ENCODE results near the gene WNK2.
"Not testable (repeated sequence)": the region's sequence is repeated elsewhere in the genome, so short reads cannot be mapped to it uniquely, and the experiment has no call there.

WNK2 gene

DNA sequence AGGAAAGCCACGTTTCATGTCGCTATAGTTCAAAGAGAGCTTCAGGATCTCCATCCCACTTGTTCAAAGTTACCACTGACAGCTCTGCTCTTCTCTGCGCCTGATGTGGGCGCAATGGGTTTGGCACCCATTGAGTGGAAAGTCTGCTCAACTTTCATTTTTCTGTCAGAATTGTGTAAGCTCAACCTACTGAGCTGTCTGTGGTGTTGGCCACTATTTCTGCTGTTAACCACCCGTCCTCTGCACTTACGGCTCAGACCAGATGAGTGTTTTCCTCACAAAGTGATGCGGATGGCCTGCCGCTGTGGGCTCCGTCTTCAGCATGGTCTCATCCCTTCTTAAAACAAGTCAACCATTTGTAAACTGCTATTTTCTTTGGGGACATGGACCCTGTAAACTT, 131.2 kb downstream of the WNK2 start:
- no peak for DNase-seq

- no peak for DNase-seq
Observed at GRCh38 chr9:93315960-93316359, 132.0 kb downstream of the WNK2 start.

- DNase-seq, result no peak
Observed at GRCh38 chr9:93316726-93317494, 133.0 kb downstream of the WNK2 start.

GRCh38 chr9:93317495-93318094, 133.7 kb downstream of the WNK2 start:
- DNase-seq, result no peak

DNA sequence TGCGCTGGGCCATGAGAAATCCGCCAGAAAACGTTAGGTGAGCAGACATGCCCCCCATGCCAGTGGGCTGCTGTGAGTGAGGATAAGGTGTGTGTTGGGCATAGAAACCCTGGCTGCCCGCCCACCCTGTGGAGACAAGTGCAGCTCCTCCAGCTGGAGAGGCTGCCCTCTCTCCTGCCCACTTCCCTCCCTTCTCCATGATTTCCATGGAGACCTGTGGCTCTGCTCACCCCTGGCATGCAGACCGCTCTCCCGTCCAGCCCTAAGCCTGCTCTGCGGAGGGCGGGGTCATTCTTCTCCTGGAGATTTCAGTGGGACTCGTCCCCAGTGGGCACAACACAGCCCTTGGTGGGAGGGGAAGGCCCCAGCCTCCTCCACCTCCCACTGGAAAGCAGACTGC, 134.5 kb downstream of the WNK2 start:
- no peak for DNase-seq

DNA sequence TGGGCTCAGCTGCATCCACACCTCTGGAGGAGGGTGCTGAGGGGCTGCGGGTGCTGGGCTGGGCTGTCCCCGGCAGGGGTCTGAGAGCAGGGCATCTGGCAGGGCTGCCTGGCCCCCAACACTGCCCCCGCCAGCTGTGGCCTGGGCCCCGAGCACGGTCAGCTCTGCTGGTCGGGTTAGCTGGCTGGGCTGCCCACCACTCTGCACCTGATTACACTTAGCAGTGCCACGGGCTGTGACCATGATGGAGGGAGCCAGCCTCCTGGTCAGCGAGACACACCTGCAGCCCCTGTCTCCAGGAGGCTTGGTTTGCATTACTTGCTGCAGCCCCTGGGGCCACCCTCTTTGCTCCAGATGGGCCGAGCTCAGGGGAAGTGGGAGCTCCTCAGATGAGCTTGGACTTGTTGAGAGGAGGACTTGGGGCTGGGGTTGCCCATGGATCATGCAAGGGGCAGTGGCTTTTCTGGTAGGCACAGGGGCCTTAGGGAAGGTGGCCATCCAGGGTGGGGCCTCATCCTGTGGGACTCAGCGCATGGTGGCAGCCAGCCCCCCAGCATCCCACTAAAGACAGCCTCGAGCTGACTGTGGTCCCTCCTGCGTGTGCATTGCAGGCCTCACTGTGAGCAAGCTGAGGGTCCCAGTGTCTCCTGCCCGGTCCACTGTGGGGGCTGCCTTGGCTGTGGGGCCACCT, 135.5 kb downstream of the WNK2 start:
- no peak for DNase-seq

DNA sequence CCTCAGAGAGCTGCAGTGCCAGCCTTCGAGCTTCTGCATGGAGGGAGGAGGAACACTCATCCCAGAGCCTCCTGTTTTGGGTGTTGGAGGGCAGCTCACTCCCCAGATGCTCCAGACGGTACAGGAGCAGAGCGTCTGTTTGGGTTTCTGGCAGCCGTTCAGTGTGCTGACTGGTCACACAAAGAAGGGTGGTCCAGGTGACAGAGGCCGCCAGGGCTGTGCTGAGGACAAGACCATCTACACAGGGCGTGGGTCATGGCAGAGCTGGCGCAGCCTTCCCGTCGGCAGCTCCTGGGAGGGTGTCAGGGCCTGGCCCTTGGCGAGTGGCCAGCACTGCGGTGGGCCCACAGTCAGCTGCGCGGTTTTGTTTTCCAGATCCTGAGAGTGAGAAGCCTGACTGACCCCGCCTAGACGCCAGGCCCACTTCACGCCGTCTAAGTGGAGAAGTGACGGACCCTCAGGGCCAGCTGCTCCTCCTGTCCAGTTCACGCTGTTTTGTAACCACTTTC, 136.1 kb downstream of the WNK2 start:
- no peak for DNase-seq

GRCh38 chr9:93320591-93321219, 136.8 kb downstream of the WNK2 start:
- DNase-seq, result no peak

- no peak for DNase-seq
Observed at GRCh38 chr9:93321220-93321610, 137.3 kb downstream of the WNK2 start.

DNA sequence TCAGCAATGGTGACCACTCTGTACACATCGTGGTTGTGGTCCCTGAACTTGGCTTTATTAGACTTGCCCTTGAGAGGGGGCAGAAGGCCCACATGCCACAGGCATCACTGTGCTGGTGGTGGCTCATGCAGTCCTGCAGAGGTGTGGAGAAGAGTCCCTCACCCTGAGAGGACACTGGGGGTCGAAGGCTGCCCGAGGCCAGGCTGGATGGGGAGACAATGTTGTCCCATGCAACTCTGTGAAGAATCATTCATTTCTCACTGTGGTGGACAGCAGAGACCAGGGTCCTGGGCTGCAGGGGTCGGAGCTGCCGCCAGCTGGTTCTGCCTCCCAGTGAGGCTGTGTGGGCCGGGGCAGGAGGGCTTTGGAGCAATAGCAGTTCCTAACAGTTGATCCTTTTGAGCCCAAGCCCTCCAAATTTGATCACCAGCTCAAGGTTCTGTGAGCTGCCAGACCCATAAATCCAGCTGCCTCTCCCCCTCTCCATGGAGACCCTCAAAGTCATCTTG, 139.6 kb downstream of the WNK2 start:
- DNase-seq, result not testable (repeated sequence)

GRCh38 chr9:93324191-93324834, 140.4 kb downstream of the WNK2 start:
- DNase-seq, result no peak

- no peak for DNase-seq
Observed at GRCh38 chr9:93325307-93326035, 141.5 kb downstream of the WNK2 start.

DNA sequence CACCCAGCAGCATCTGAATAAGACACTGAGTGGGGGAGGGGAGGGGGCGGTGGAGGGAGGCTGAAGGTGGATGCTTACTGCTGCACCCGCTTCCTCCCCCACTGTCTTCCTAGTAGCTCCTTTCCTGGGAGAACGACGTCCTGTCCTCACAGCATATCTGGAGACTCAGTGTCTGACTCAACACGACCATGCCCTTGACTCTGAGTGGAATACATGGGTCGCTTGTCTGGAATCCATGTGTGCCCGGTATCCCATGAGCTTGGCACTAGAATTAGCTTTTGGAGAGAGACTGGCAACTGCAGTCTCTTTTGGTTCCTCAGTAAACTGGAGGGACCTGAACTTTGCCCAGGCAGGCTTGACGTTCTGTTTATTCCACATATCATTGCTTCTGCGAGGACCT, 142.1 kb downstream of the WNK2 start:
- DNase-seq, result no peak

DNA sequence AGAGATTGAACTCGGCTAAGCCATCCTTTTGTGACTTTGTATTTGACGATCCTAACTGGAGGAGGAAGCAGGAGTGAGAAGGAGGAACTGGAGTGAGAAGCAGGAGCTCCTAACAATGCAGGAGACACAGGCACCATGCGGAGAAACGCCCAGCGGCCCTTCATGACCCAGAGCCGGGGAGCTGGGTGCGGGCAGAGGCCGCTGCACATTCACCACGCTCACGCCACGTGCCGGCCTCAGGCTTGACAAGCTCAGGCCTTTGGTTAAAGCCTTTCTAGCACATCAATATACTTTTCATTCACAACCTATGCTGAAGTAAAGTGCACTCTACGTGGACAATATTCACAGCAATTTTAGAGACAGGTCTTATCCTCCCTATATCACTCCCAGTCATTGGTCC, 142.7 kb downstream of the WNK2 start:
- DNase-seq, result no peak

DNA sequence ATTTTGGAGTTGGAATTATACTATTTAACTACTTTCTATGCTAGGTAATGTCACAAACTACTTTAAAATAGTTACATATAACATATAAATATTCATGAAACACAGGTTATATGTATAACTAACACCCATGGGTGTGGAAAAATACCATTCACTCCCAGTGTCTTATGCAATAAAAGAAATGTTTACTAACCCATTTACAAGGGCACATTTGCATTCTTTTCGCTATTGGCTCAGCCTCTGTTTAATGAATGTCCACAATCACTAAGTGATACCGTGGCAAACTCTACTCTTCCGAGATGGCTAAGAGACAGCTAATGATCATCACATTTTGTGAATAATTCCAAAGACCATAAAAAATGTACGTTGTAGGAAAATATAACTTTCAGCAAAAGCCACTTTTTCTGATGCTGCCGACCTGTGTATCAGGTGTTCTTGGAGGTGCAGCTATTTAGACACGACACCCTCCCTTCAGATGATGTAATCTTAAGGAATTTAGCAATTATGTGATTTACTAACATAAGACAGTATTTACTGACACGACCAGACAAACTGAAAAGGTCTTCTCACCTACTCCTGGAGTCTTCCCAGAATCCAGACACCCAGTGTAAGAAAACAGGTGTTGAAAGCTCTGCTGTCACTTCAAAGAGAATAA, 145.8 kb downstream of the WNK2 start:
- no peak for DNase-seq

DNA sequence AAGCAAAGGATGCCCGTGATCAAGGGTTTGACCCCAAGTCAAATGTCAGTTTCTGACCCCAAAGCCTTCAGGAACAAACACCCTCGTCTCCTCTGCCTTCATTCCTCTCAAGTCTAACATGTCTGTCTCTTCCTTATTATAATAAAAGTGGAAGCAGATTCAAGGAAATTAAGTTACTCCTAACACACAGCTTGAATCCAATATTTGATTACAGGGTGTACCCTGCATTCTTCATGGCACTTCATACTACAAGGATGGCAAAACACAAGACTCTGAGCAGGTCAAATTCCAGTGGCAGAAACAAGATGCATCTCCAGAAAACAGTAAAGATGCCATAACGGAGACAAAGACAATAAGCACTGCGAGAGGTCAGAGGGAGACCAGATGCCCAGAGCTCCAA, 148.4 kb downstream of the WNK2 start:
- DNase-seq, result no peak

DNA sequence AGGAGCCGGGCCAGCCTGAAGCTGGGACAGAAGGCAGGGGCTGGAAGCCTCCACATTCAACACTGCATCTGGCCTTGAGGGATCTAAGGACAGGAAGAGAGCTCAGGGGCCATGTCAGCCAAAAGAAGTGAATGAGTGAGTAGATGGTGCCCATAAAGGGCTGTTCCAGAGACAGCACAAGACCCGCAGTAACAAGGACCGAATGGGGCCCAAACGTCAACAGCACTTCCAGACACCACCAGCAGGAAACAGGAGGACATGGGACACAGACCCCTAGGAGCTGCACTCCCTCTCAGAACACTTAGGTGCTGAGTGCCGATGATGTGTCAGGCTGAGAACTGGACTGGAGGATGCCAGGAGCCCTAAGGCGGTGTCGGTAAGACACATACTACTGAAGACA, 152.8 kb downstream of the WNK2 start:
- DNase-seq, result no peak

DNA sequence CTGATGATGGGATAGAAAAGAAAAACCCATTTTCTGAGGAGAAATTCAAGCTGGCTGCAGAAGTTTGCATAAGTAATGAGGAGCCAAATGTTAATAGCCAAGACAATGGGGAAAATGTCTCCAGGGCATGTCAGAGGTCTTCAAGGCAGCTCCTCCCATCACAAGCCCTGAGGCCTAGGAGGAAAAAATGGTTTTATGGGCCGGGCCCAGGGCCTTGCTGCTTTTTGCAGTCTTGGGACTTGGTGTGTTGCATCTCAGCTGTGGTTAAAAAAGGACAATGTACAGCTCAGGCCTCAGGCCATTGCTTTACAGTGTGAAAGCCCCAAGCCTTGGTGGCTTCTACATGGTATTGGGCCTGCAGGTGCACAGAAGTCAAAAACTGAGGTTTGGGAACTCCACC, 154.3 kb downstream of the WNK2 start:
- DNase-seq, result not testable (repeated sequence)

- DNase-seq, result no peak
Observed at GRCh38 chr9:93340091-93340490, 156.2 kb downstream of the WNK2 start.

DNA sequence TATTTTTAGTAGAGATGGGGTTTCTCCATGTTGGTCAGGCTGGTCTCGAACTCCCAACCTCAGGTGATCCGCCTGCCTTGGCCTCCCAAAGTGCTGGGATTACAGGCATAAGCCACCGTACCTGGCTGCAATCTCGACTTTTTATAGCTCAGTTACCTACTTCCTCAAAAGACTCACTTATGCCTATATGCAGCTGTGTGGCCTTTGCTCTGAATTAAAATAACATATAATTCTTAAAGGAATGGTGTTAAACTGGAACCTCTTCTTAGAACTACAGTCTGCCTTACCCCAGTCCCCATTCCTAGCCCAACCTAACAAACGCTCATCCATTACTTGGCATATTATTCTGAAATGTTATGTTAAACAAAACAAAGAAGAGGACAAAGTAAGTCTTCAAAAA, 157.9 kb downstream of the WNK2 start:
- DNase-seq, result not testable (repeated sequence)

DNA sequence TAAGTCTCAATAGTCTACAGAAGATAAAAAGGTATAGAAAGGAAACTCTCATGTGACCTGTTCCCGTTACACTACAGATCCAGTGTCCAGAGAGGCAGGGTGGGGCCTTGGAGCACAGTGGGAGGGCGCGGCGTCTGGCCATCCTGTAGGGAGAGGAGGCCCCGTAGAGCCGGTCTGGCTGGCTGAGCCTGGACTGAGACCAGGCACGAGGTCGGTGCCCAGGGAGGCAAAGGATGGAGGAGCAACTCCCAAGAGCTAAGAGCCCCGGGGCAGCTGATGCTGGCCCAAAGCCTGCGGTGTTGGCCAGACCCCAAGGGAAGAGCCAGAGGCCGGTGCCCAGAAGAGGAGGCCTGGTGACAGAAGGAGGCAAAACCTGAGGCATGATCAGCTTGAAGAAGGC, 158.5 kb downstream of the WNK2 start:
- not testable (repeated sequence) for DNase-seq
